ENCODE data around the gene ECPAS. TPM values are rescaled to one million over a fixed set of nuclear protein-coding genes. Genes with fewer than 3 reads are reported as not detected.

ECPAS gene
- total RNA-seq, 1 experiment from 2014 or later = 106 TPM

- Histone ChIP-seq H3K18ac (ENCODE audit: insufficient read length, low read depth, low read length) (no peak overlapping the region), H3K4me2 (ENCODE audit: insufficient read depth, insufficient read length, low read length) (no peak overlapping the region), H4K91ac (ENCODE audit: insufficient read length, low read depth, low read length) (no peak overlapping the region), H4K20me1 (ENCODE audit: control insufficient read depth, insufficient read depth, insufficient read length) (no peaks in the 10 kb centered on the region), H2AK5ac (ENCODE audit: insufficient read length, low read length) (no peak overlapping the region), H2BK12ac (ENCODE audit: insufficient read length, low read depth, low read length) (no peak overlapping the region), H3T11ph (ENCODE audit: low read length) (no peak overlapping the region), H2BK20ac (ENCODE audit: low read depth, low read length, poor library complexity, severe bottlenecking) (no peak overlapping the region), H3K23ac (ENCODE audit: insufficient read length, low read depth, low read length) (no peak overlapping the region), H3K4ac (ENCODE audit: low read depth, low read length) (no peak overlapping the region), H2AFZ (ENCODE audit: low read length) (no peak overlapping the region), H3K27ac (ENCODE audit: insufficient read length, low read depth, low read length) (no peak overlapping the region), H2BK120ac (ENCODE audit: low read depth, low read length, poor library complexity, severe bottlenecking) (no peak overlapping the region), H4K5ac (ENCODE audit: insufficient read length, low read depth, low read length) (no peak overlapping the region), H3K56ac (ENCODE audit: insufficient read length, low read depth, low read length) (no peak overlapping the region), H3K79me2 (ENCODE audit: insufficient read depth, low read length) (no peaks in the 10 kb centered on the region), H4K8ac (replicated peaks; ENCODE audit: insufficient read length, low read depth, low read length) (no peak overlapping the region), H3K9me3 (ENCODE audit: control insufficient read depth, low read depth, low read length) (no peaks in the 10 kb centered on the region), H3K23me2 (ENCODE audit: insufficient read length, low read depth, low read length, poor library complexity, severe bottlenecking) (no peaks in the 10 kb centered on the region), H2BK15ac (ENCODE audit: low read depth, low read length) (no peak overlapping the region), H3K14ac (ENCODE audit: insufficient read depth, low read length) (no peak overlapping the region), H3K79me1 (ENCODE audit: insufficient read depth, low read depth, low read length, poor library complexity, severe bottlenecking) (no peaks in the 10 kb centered on the region), H3K27me3 (ENCODE audit: insufficient read depth, low read length) (no peaks in the 10 kb centered on the region), H3K4me1 (ENCODE audit: insufficient read depth, low read length) (no peaks in the 10 kb centered on the region), H3K9ac (ENCODE audit: extremely low read depth, insufficient read length, low read length) (no peak overlapping the region), H2BK5ac (ENCODE audit: insufficient read length, low read length) (no peak overlapping the region)
- no peak for TF ChIP-seq CTCF (conservative IDR thresholded peaks at IDR 0.05)
- Mint-ChIP-seq H3K4me3 (no peak overlapping the region), H3K27me3 (ENCODE audit: low read depth) (no peaks in the 10 kb centered on the region), H3K27ac (0 out of 7 replicates have a peak overlapping the region, but pooled peaks of 1 of the 3 experiments have one; percentile 36), H3K36me3 (ENCODE audit: insufficient read depth in 1 of 3, low read depth in 3 of 3) (peaks cover 13 to 65% (median 39%) of the 10 kb centered on the region in 3 experiments; a peak in 6 of 7 replicates), H3K4me1 (no peaks in the 10 kb centered on the region), H3K9me3 (no peaks in the 10 kb centered on the region)
- DNase-seq = no peak
- no CpG with 5 or more reads among the region's 3 CpGs for WGBS (ENCODE audit: extremely low coverage, insufficient read length, low lambda C conversion rate)
Observed at GRCh38 chr9:111433082-111433481, 51.1 kb downstream of the ECPAS start.
